ENCODE results near the gene MNX1. TPM values are rescaled to one million over a fixed set of nuclear protein-coding genes. Genes with fewer than 3 reads are reported as not detected.

Gene MNX1
- total and polyA plus RNA-seq, 2 donors (not counting 3 experiments of a cell fraction or from before 2014, with no cell fraction given), result not detected

GRCh38 chr7:157056246-157056645 is 45.8 kb upstream of the MNX1 start:
- intact Hi-C loops (cut with micrococcal nuclease), result no loop called here
- H3K9me3 ChIP-seq (replicated peaks; ENCODE audit: control insufficient read depth, insufficient read depth, low read length), result no peaks in the 10 kb centered on the region
- no peak overlapping the region for H3K4me3 ChIP-seq (replicated peaks in 1 of 3; ENCODE audit: insufficient read depth in 1 of 3, low read depth in 1 of 3, low read length in 3 of 3)
- H3K36me3 ChIP-seq (ENCODE audit: control insufficient read depth in 2 of 2, extremely low read depth in 1 of 2, insufficient read depth in 2 of 2, low read length in 2 of 2), result no peaks in the 10 kb centered on the region
- no TSS peak for BruUV-seq (replicated peaks)
- ChIA-PET CTCF (interaction anchor here (1.6 kb wide), 1 partner anchor 10 kb away, joined by 3 read pairs; no protein-coding TSS in a partner anchor), POLR2A (no interaction called here)
- DNase-seq (ENCODE audit: low read depth, low spot score) (no peak), FAIRE-seq (no peak)
- H3K4me1 ChIP-seq (ENCODE audit: control insufficient read depth, extremely low read depth, insufficient read depth, low read length), result no peaks in the 10 kb centered on the region
- H4K20me1 ChIP-seq (replicated peaks; ENCODE audit: control insufficient read depth, extremely low read depth, insufficient read depth, low read length), result no peaks in the 10 kb centered on the region
- TF ChIP-seq POLR2A (IDR thresholded peaks at IDR 0.05; ENCODE audit: low read depth, low read length), result no peak
- H3K4me2 ChIP-seq (ENCODE audit: insufficient read depth, low read length), result no peak overlapping the region
- H3K27me3 ChIP-seq (ENCODE audit: control insufficient read depth in 2 of 2, insufficient read depth in 2 of 2, low read length in 2 of 2), result no peaks in the 10 kb centered on the region
- dilution Hi-C loops (cut with MboI; ENCODE audit: extremely low pct_ligation_motif_present, low sequenced_read_pairs), result no loop called here
- H3K27ac ChIP-seq (ENCODE audit: insufficient read depth, low read depth, low read length), result no peak overlapping the region
- H3K9ac ChIP-seq (replicated peaks; ENCODE audit: extremely low read depth, insufficient read depth, low read length), result no peak overlapping the region
- no peaks in the 10 kb centered on the region for H3K9me1 ChIP-seq (replicated peaks; ENCODE audit: control insufficient read depth, extremely low read depth, insufficient read depth, low read length)
- H2AFZ ChIP-seq (ENCODE audit: low read depth, low read length), result no peak overlapping the region
- H3K79me2 ChIP-seq (ENCODE audit: control insufficient read depth, insufficient read depth, low read length), result no peaks in the 10 kb centered on the region

DNA sequence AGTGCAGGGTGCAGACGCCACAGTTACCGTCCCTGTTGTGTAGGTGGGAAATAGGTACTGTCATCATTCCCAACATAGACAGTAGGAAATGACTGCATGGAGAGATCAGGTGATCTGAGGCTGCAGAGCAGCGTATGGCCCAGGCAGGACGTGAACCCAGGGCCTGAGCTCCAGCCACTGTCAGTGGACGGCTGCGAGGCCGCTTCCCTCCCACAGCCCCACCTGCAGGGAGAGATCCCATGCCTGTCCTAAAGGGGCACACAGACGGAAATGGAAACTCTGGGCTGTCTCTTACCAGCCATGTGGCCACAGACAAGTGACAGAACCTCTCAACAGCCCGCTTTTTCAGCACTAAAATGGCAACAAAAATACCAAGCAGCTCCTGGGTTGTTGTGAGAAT is 44.5 kb upstream of the MNX1 start:
- H3K9me1 ChIP-seq (replicated peaks; ENCODE audit: control insufficient read depth, extremely low read depth, insufficient read depth, low read length), result no peaks in the 10 kb centered on the region

More for the DNA sequence above, 44.5 kb upstream of the MNX1 start:
- Histone ChIP-seq H3K9ac (replicated peaks; ENCODE audit: extremely low read depth, insufficient read depth, low read length) (no peak overlapping the region), H4K20me1 (replicated peaks; ENCODE audit: control insufficient read depth, extremely low read depth, insufficient read depth, low read length) (no peaks in the 10 kb centered on the region), H3K27ac (ENCODE audit: insufficient read depth, low read depth, low read length) (no peak overlapping the region), H3K27me3 (ENCODE audit: control insufficient read depth in 2 of 2, insufficient read depth in 2 of 2, low read length in 2 of 2) (no peaks in the 10 kb centered on the region), H2AFZ (ENCODE audit: low read depth, low read length) (no peak overlapping the region), H3K4me1 (ENCODE audit: control insufficient read depth, extremely low read depth, insufficient read depth, low read length) (no peaks in the 10 kb centered on the region), H3K79me2 (ENCODE audit: control insufficient read depth, insufficient read depth, low read length) (no peaks in the 10 kb centered on the region), H3K4me3 (replicated peaks in 1 of 3; ENCODE audit: insufficient read depth in 1 of 3, low read depth in 1 of 3, low read length in 3 of 3) (no peak overlapping the region), H3K9me3 (replicated peaks; ENCODE audit: control insufficient read depth, insufficient read depth, low read length) (no peaks in the 10 kb centered on the region), H3K36me3 (ENCODE audit: control insufficient read depth in 2 of 2, extremely low read depth in 1 of 2, insufficient read depth in 2 of 2, low read length in 2 of 2) (no peaks in the 10 kb centered on the region), H3K4me2 (ENCODE audit: insufficient read depth, low read length) (no peak overlapping the region)
- FAIRE-seq (no peak), DNase-seq (ENCODE audit: low read depth, low spot score) (no peak)
- intact Hi-C loops (cut with micrococcal nuclease) (no loop called here), dilution Hi-C loops (cut with MboI; ENCODE audit: extremely low pct_ligation_motif_present, low sequenced_read_pairs) (no loop called here)
- TF ChIP-seq MYC (IDR thresholded peaks at IDR 0.05; ENCODE audit: low read depth, low read length), result no peak
- TF ChIP-seq GATA2 (IDR thresholded peaks at IDR 0.05; ENCODE audit: insufficient read depth, insufficient read length, low read depth, low read length), result no peak
- no peak for TF ChIP-seq FOS (IDR thresholded peaks at IDR 0.05; ENCODE audit: borderline replicate concordance, insufficient read depth, low read length)
- TF ChIP-seq POLR2A (IDR thresholded peaks at IDR 0.05; ENCODE audit: low read depth, low read length), result no peak
- no peak for TF ChIP-seq POLR2AphosphoS5 (IDR thresholded peaks at IDR 0.05; ENCODE audit: insufficient read depth, low read depth, low read length)
- TF ChIP-seq MAX (IDR thresholded peaks at IDR 0.05; ENCODE audit: insufficient read depth, insufficient read length), result no peak
- TF ChIP-seq EZH2 (IDR thresholded peaks at IDR 0.05; ENCODE audit: borderline replicate concordance, low read depth, low read length, severe bottlenecking), result no peak
- no peak for TF ChIP-seq JUN (IDR thresholded peaks at IDR 0.05; ENCODE audit: borderline replicate concordance, insufficient read depth, insufficient read length, low read depth)
- TF ChIP-seq CTCF (IDR thresholded peaks at IDR 0.05; ENCODE audit: extremely low read depth in 1 of 2, insufficient read depth in 1 of 2, low read depth in 1 of 2, low read length in 2 of 2), result no peak
- POLR2A ChIA-PET, result no interaction called here
- CTCF ChIA-PET, result interaction anchor here (1.0 to 1.6 kb wide), 2 partner anchors 11 to 26 kb away, joined by 3 to 4 read pairs; no protein-coding TSS in a partner anchor
- BruUV-seq (replicated peaks), result no TSS peak

Data from endothelial cell of umbilical vein (primary cell).